Neural cell (in vitro differentiated cells): ENCODE results near the gene ZNF546. TPM values are rescaled to one million over a fixed set of nuclear protein-coding genes. Genes with fewer than 3 reads are reported as not detected.
A peak's percentile ranks its signal among the peaks of the same experiment; 100 is the strongest.

ENCODE experiments used
- H2AFZ ChIP-seq: fragments of 200-600, 300-800 bp; sonication (generic), shearing (Covaris generic); 2 replicates; pipeline ENCODE4 v1.6.0; 2014; ENCODE audit warnings: low read depth, mild to moderate bottlenecking, antibody characterized with exemption, low read length, moderate library complexity
- H3F3A ChIP-seq: fragments of 200-600 bp; shearing (Covaris generic); 2 replicates; pipeline ENCODE4 v1.6.1; 2016; ENCODE audit warnings: mild to moderate bottlenecking, moderate library complexity, mixed read lengths, antibody characterized with exemption, low read length; ENCODE audit not compliant: insufficient read depth, poor library complexity, severe bottlenecking
- H3K27ac ChIP-seq: fragments of 200-600, 300-800 bp; sonication (generic), shearing (Covaris generic); 2 replicates; pipeline ENCODE4 v1.5.1; 2014; ENCODE audit warnings: mild to moderate bottlenecking, low read length, moderate library complexity
- H3K27me3 ChIP-seq: fragments of 300-800, 200-600 bp; sonication (generic), shearing (Covaris generic); 2 replicates; pipeline ENCODE4 v1.6.0; 2014; ENCODE audit warnings: mild to moderate bottlenecking, low read depth, low read length, moderate library complexity; ENCODE audit not compliant: insufficient read depth
- H3K36me3 ChIP-seq: fragments of 300-800, 200-600 bp; sonication (generic), shearing (Covaris generic); 2 replicates; pipeline ENCODE4 v1.5.1; 2014; ENCODE audit warnings: mild to moderate bottlenecking, antibody characterized with exemption, low read length, moderate library complexity; ENCODE audit not compliant: insufficient read depth
- H3K4me2 ChIP-seq: fragments of 300-800, 200-600 bp; sonication (generic), shearing (Covaris generic); 2 replicates; pipeline ENCODE4 v1.6.0; 2014; ENCODE audit warnings: mild to moderate bottlenecking, low read length
- H3K4me3 ChIP-seq: fragments of 300-800, 200-600 bp; sonication (generic), shearing (Covaris generic); 2 replicates; pipeline ENCODE4 v1.5.1; 2014; ENCODE audit warnings: mild to moderate bottlenecking, low read length, moderate library complexity
- H3K79me2 ChIP-seq: fragments of 200-600 bp; shearing (Covaris generic); replicated peaks from 2 replicates; pipeline ENCODE4 v1.6.0; 2014; ENCODE audit warnings: mild to moderate bottlenecking, low read length, moderate library complexity; ENCODE audit not compliant: insufficient read depth
- H3K9ac ChIP-seq: fragments of 300-800, 200-600 bp; sonication (generic), shearing (Covaris generic); 2 replicates; pipeline ENCODE4 v1.6.1; 2016; ENCODE audit warnings: mild to moderate bottlenecking, low read length, mixed read lengths
- H3K9me2 ChIP-seq: fragments of 200-600 bp; shearing (Covaris generic); 2 replicates; pipeline ENCODE4 v1.6.1; 2016; ENCODE audit warnings: mild to moderate bottlenecking, low read length, mixed read lengths; ENCODE audit not compliant: insufficient read depth
- H3K9me3 ChIP-seq: fragments of 200-600, 300-800 bp; sonication (generic), shearing (Covaris generic); 2 replicates; pipeline ENCODE4 v1.6.1; 2016; ENCODE audit warnings: mild to moderate bottlenecking, mixed run types, low read length, moderate library complexity, mixed read lengths
- H4K20me1 ChIP-seq: fragments of 200-600 bp; shearing (Covaris generic); 2 replicates; pipeline ENCODE4 v1.6.1; 2016; ENCODE audit warnings: mild to moderate bottlenecking, mixed run types; ENCODE audit not compliant: insufficient read depth
- CTCF ChIP-seq: fragments of 450-650 bp; IDR thresholded peaks from 2 replicates; pipeline ENCODE4 v1.5.1; 2014; ENCODE audit warnings: antibody characterized with exemption, mild to moderate bottlenecking, moderate library complexity; ENCODE audit not compliant: poor library complexity, severe bottlenecking
- EP300 ChIP-seq: fragments of 450-650 bp; conservative IDR thresholded peaks from 2 replicates; pipeline ENCODE4 v1.6.1; 2014; ENCODE audit warnings: antibody characterized with exemption, mild to moderate bottlenecking, moderate library complexity; ENCODE audit not compliant: poor library complexity, severe bottlenecking
- EZH2 ChIP-seq: fragments of 200-600, 300-800 bp; shearing (Covaris generic), sonication (generic); IDR thresholded peaks from 2 replicates; pipeline ENCODE4 v1.6.1; 2014; ENCODE audit warnings: antibody characterized with exemption, low read length, borderline replicate concordance, mild to moderate bottlenecking; ENCODE audit not compliant: insufficient read depth, poor library complexity, severe bottlenecking
- MXI1 ChIP-seq: fragments of 450-650 bp; conservative IDR thresholded peaks from 2 replicates; pipeline ENCODE4 v1.6.1; 2014; ENCODE audit warnings: antibody characterized with exemption, mild to moderate bottlenecking; ENCODE audit not compliant: poor library complexity, severe bottlenecking
- POLR2AphosphoS5 ChIP-seq: IDR thresholded peaks from 2 replicates; pipeline ENCODE4 v1.6.1; 2012
- RAD21 ChIP-seq: fragments of 450-650 bp; conservative IDR thresholded peaks from 2 replicates; pipeline ENCODE4 v1.6.1; 2014; ENCODE audit warnings: antibody characterized with exemption, mild to moderate bottlenecking, moderate library complexity
- REST ChIP-seq: IDR thresholded peaks from 2 replicates; pipeline ENCODE4 v1.6.1; 2012; ENCODE audit warnings: borderline replicate concordance
- SMC3 ChIP-seq: fragments of 450-650 bp; conservative IDR thresholded peaks from 2 replicates; pipeline ENCODE4 v1.6.1; 2014; ENCODE audit warnings: antibody characterized with exemption, mild to moderate bottlenecking, moderate library complexity; ENCODE audit not compliant: poor library complexity
- TAF1 ChIP-seq: IDR thresholded peaks from 2 replicates; pipeline ENCODE4 v1.6.1; 2012; ENCODE audit warnings: low read depth
- polyA minus RNA-seq: library from RNA; depleted of rRNA, polyadenylated mRNA; stranded (reverse); fragments of >200 nt; gene quantifications from 2 replicates; pipeline ENCODE4 v1.2.3, GENCODE V29; 2014
- polyA plus RNA-seq: library from polyadenylated mRNA; depleted of rRNA; stranded (reverse); fragments of >200 nt; gene quantifications from 2 replicates; pipeline ENCODE4 v1.2.3, GENCODE V29; 2014

The ZNF546 gene
- polyA plus RNA-seq (4.6 and 8.0 TPM in 2 replicates), polyA minus RNA-seq (20.9 and 24.8 TPM in 2 replicates)

GRCh38 chr19:39996811-39997637, at the start of gene ZNF546:
Gene ZNF546, plus strand, starts transcription at chr19:39997060. Its CDS starts 1,267 bp downstream, at chr19:39998327.
- no peak for TF ChIP-seq CTCF
- TF ChIP-seq EZH2, result no peak
- no peak for TF ChIP-seq EP300
- TF ChIP-seq REST, result peak; percentile 78
- TF ChIP-seq SMC3, result peak; percentile 38
- TF ChIP-seq RAD21, result peak; percentile 25
- peak; percentile 90 for TF ChIP-seq MXI1
- peak; percentile 64 for TF ChIP-seq TAF1
- peak; percentile 88 for TF ChIP-seq POLR2AphosphoS5
- Histone ChIP-seq H3K4me2 (peak within 1 kb of the TSS; percentile 89), H3K27me3 (no peaks in the 10 kb centered on the region), H3K79me2 (peaks cover 17% of the 10 kb centered on the region), H3K9ac (peak within 1 kb of the TSS; percentile 88), H3K4me3 (peak within 1 kb of the TSS; percentile 93), H3K9me2 (no peaks in the 10 kb centered on the region), H3K9me3 (peaks cover 6% of the 10 kb centered on the region), H3K27ac (peak within 1 kb of the TSS; percentile 84), H3F3A (peaks cover 3% of the 10 kb centered on the region), H3K36me3 (no peaks in the 10 kb centered on the region), H2AFZ (peak within 1 kb of the TSS; percentile 100), H4K20me1 (no peaks in the 10 kb centered on the region)

- Histone ChIP-seq H2AFZ (no peak overlapping the region), H3K36me3 (no peaks in the 10 kb centered on the region), H3K27me3 (no peaks in the 10 kb centered on the region), H3K9me3 (no peaks in the 10 kb centered on the region), H3F3A (no peaks in the 10 kb centered on the region), H3K4me3 (no peak overlapping the region), H3K9me2 (no peaks in the 10 kb centered on the region), H3K4me2 (no peak overlapping the region), H3K9ac (no peak overlapping the region), H3K27ac (no peak overlapping the region), H4K20me1 (no peaks in the 10 kb centered on the region), H3K79me2 (no peaks in the 10 kb centered on the region)
- TF ChIP-seq EZH2 (no peak), MXI1 (no peak), SMC3 (no peak), POLR2AphosphoS5 (no peak), TAF1 (no peak), CTCF (no peak), RAD21 (no peak), REST (no peak), EP300 (no peak)
Observed at GRCh38 chr19:39949026-39949747, 47.7 kb upstream of the ZNF546 start.
